ENCODE data around the gene SLC25A47.

- TF ChIP-seq CTCF (IDR thresholded peaks at IDR 0.05) (no peak), POLR2A (IDR thresholded peaks at IDR 0.05) (no peak), POLR2AphosphoS5 (IDR thresholded peaks at IDR 0.05) (no peak)
Observed at GRCh38 chr14:100294963-100295330, 28.2 kb upstream of the SLC25A47 start.

All from breast epithelium (tissue), 3 donors.